BLaER1 treated with 17β-estradiol and CSF1 and Interleukin-3, amounts not matched to agents 10 nM and 100 nM (cell line): ENCODE data around the gene TEKT3.

Experiments
- H3K27ac ChIP-seq, 11 experiments: shearing (Covaris generic); formaldehyde crosslinking; 2 replicates each; pipeline ENCODE4 v1.8.1; 2022
- H3K27me3 ChIP-seq, 11 experiments: shearing (Covaris generic); formaldehyde crosslinking; 2 replicates each; pipeline ENCODE4 v1.8.1; 2022
- H3K36me3 ChIP-seq, 11 experiments: shearing (Covaris generic); formaldehyde crosslinking; 2 replicates each; pipeline ENCODE4 v1.8.1; 2022
- H3K4me1 ChIP-seq, 10 experiments: shearing (Covaris generic); formaldehyde crosslinking; 2 replicates each; pipeline ENCODE4 v1.8.1; 2022
- H3K4me2 ChIP-seq, 11 experiments: shearing (Covaris generic); formaldehyde crosslinking; 2 replicates each; pipeline ENCODE4 v1.8.1; 2022
- H3K4me3 ChIP-seq, 10 experiments: shearing (Covaris generic); formaldehyde crosslinking; 2 replicates each; pipeline ENCODE4 v1.8.1; 2022
- H3K9ac ChIP-seq, 11 experiments: shearing (Covaris generic); formaldehyde crosslinking; 2 replicates each; pipeline ENCODE4 v1.8.1; 2022
- H3K9me3 ChIP-seq, 11 experiments: shearing (Covaris generic); formaldehyde crosslinking; replicated peaks in 1 of 11; 2 replicates each; pipeline ENCODE4 v1.8.1; 2022
- H4K20me1 ChIP-seq, 11 experiments: shearing (Covaris generic); formaldehyde crosslinking; 2 replicates each; pipeline ENCODE4 v1.8.1; 2022
- Cebpa-rat ChIP-seq, 11 experiments: shearing (Covaris generic); IDR thresholded peaks; 2 replicates each; pipeline ENCODE4 v1.8.1; 2022

The TEKT3 gene

GRCh38 chr17:15278380-15278779 is 63.0 kb downstream of the TEKT3 start:
- no peak overlapping the region for H3K27ac ChIP-seq
- H3K27me3 ChIP-seq, result no peaks in the 10 kb centered on the region
- H4K20me1 ChIP-seq, result no peaks in the 10 kb centered on the region
- no peaks in the 10 kb centered on the region for H3K36me3 ChIP-seq
- no peak overlapping the region for H3K9ac ChIP-seq
- no peak overlapping the region for H3K4me2 ChIP-seq
- peaks cover 0 to 23% (median 4%) of the 10 kb centered on the region in 11 experiments; a peak in 11 of 22 replicates for H3K9me3 ChIP-seq
- H3K4me1 ChIP-seq, result peaks cover 0 to 2% (median 0%) of the 10 kb centered on the region in 10 experiments; a peak in 1 of 20 replicates
- TF ChIP-seq Cebpa-rat (IDR thresholded peaks at IDR 0.05), result no peak
- no peak overlapping the region for H3K4me3 ChIP-seq

GRCh38 chr17:15274017-15274416 is 67.4 kb downstream of the TEKT3 start:
- Histone ChIP-seq H4K20me1 (no peaks in the 10 kb centered on the region), H3K27me3 (no peaks in the 10 kb centered on the region), H3K36me3 (no peaks in the 10 kb centered on the region), H3K4me3 (no peak overlapping the region), H3K27ac (no peak overlapping the region), H3K9ac (no peak overlapping the region), H3K4me1 (peaks cover 0 to 18% (median 0%) of the 10 kb centered on the region in 10 experiments; a peak in 4 of 20 replicates), H3K9me3 (peaks cover 0 to 11% (median 0%) of the 10 kb centered on the region in 11 experiments; a peak in 9 of 22 replicates), H3K4me2 (no peak overlapping the region)
- no peak for TF ChIP-seq Cebpa-rat (IDR thresholded peaks at IDR 0.05)

GRCh38 chr17:15273141-15273793 is 68.1 kb downstream of the TEKT3 start:
- Histone ChIP-seq H3K36me3 (no peaks in the 10 kb centered on the region), H3K27ac (no peak overlapping the region), H3K9me3 (peaks cover 0 to 8% (median 0%) of the 10 kb centered on the region in 11 experiments; a peak in 8 of 22 replicates), H3K4me3 (no peak overlapping the region), H4K20me1 (no peaks in the 10 kb centered on the region), H3K4me1 (peaks cover 0 to 18% (median 0%) of the 10 kb centered on the region in 10 experiments; a peak in 4 of 20 replicates), H3K9ac (no peak overlapping the region), H3K4me2 (peak overlapping the region in 1 of 11 experiments; percentile 25; a peak in 2 of 22 replicates), H3K27me3 (no peaks in the 10 kb centered on the region)
- no peak for TF ChIP-seq Cebpa-rat (IDR thresholded peaks at IDR 0.05)

- Histone ChIP-seq H3K4me3 (no peak overlapping the region), H3K9me3 (peaks cover 0 to 8% (median 0%) of the 10 kb centered on the region in 11 experiments; a peak in 8 of 22 replicates), H3K4me2 (peak overlapping the region in 2 of 11 experiments; percentile 2 to 25; a peak in 1 of 22 replicates), H3K36me3 (no peaks in the 10 kb centered on the region), H3K27ac (no peak overlapping the region), H3K9ac (no peak overlapping the region), H3K4me1 (peaks cover 0 to 18% (median 0%) of the 10 kb centered on the region in 10 experiments; a peak in 4 of 20 replicates), H3K27me3 (no peaks in the 10 kb centered on the region), H4K20me1 (no peaks in the 10 kb centered on the region)
- TF ChIP-seq Cebpa-rat (IDR thresholded peaks at IDR 0.05), result no peak
These were observed 69.7 kb downstream of the TEKT3 start for GRCh38 chr17:15271741-15272140.

GRCh38 chr17:15270628-15271381 is 70.6 kb downstream of the TEKT3 start:
- no peaks in the 10 kb centered on the region for H3K36me3 ChIP-seq
- H3K4me1 ChIP-seq, result peaks cover 0 to 18% (median 0%) of the 10 kb centered on the region in 10 experiments; a peak in 4 of 20 replicates
- H3K4me2 ChIP-seq, result no peak overlapping the region
- no peak for TF ChIP-seq Cebpa-rat (IDR thresholded peaks at IDR 0.05)
- no peaks in the 10 kb centered on the region for H4K20me1 ChIP-seq
- no peak overlapping the region for H3K9ac ChIP-seq
- H3K27me3 ChIP-seq, result no peaks in the 10 kb centered on the region
- H3K27ac ChIP-seq, result no peak overlapping the region
- H3K9me3 ChIP-seq, result peaks cover 0 to 8% (median 0%) of the 10 kb centered on the region in 11 experiments; a peak in 8 of 22 replicates
- no peak overlapping the region for H3K4me3 ChIP-seq

- no peak overlapping the region for H3K4me2 ChIP-seq
- H3K36me3 ChIP-seq, result no peaks in the 10 kb centered on the region
- no peak for TF ChIP-seq Cebpa-rat (IDR thresholded peaks at IDR 0.05)
- peaks cover 0 to 8% (median 0%) of the 10 kb centered on the region in 11 experiments; a peak in 5 of 22 replicates for H3K9me3 ChIP-seq
- H3K4me3 ChIP-seq, result no peak overlapping the region
- H3K27me3 ChIP-seq, result no peaks in the 10 kb centered on the region
- no peak overlapping the region for H3K27ac ChIP-seq
- H3K4me1 ChIP-seq, result peaks cover 0 to 18% (median 0%) of the 10 kb centered on the region in 10 experiments; a peak in 4 of 20 replicates
- H4K20me1 ChIP-seq, result no peaks in the 10 kb centered on the region
- H3K9ac ChIP-seq, result no peak overlapping the region
These were observed 71.7 kb downstream of the TEKT3 start for GRCh38 chr17:15269780-15270089.

GRCh38 chr17:15269087-15269779 is 72.2 kb downstream of the TEKT3 start:
- no peaks in the 10 kb centered on the region for H3K36me3 ChIP-seq
- H3K4me1 ChIP-seq, result peaks cover 0 to 22% (median 0%) of the 10 kb centered on the region in 10 experiments; a peak in 4 of 20 replicates
- H3K9me3 ChIP-seq, result peaks cover 0 to 8% (median 0%) of the 10 kb centered on the region in 11 experiments; a peak in 5 of 22 replicates
- no peak overlapping the region for H3K9ac ChIP-seq
- no peak overlapping the region for H3K4me3 ChIP-seq
- TF ChIP-seq Cebpa-rat (IDR thresholded peaks at IDR 0.05), result no peak
- H3K27ac ChIP-seq, result no peak overlapping the region
- no peaks in the 10 kb centered on the region for H4K20me1 ChIP-seq
- peaks cover 0 to 4% (median 0%) of the 10 kb centered on the region in 11 experiments; a peak in 2 of 22 replicates for H3K27me3 ChIP-seq
- no peak overlapping the region for H3K4me2 ChIP-seq

GRCh38 chr17:15268461-15268860 is 72.9 kb downstream of the TEKT3 start:
- Histone ChIP-seq H3K27ac (no peak overlapping the region), H3K9me3 (peaks cover 0 to 1% (median 0%) of the 10 kb centered on the region in 11 experiments; a peak in 3 of 22 replicates), H4K20me1 (no peaks in the 10 kb centered on the region), H3K4me1 (peaks cover 0 to 21% (median 0%) of the 10 kb centered on the region in 10 experiments; a peak in 4 of 20 replicates), H3K4me2 (no peak overlapping the region), H3K9ac (no peak overlapping the region), H3K4me3 (no peak overlapping the region), H3K36me3 (no peaks in the 10 kb centered on the region), H3K27me3 (peaks cover under 1 to 9% (median 5%) of the 10 kb centered on the region in 11 experiments; a peak in 19 of 22 replicates)
- no peak for TF ChIP-seq Cebpa-rat (IDR thresholded peaks at IDR 0.05)

GRCh38 chr17:15267996-15268395 is 73.4 kb downstream of the TEKT3 start:
- Histone ChIP-seq H3K27ac (no peak overlapping the region), H3K27me3 (peaks cover 5 to 14% (median 10%) of the 10 kb centered on the region in 11 experiments), H3K9me3 (no peaks in the 10 kb centered on the region), H3K4me3 (no peak overlapping the region), H4K20me1 (no peaks in the 10 kb centered on the region), H3K36me3 (no peaks in the 10 kb centered on the region), H3K4me2 (no peak overlapping the region), H3K4me1 (peaks cover 0 to 18% (median 0%) of the 10 kb centered on the region in 10 experiments; a peak in 4 of 20 replicates), H3K9ac (no peak overlapping the region)
- TF ChIP-seq Cebpa-rat (IDR thresholded peaks at IDR 0.05), result no peak
